OCI-LY7 (cell line): Measurements from ENCODE around the gene TNS3. TPM values are rescaled to one million over a fixed set of nuclear protein-coding genes. Genes with fewer than 3 reads are reported as not detected.

Experiments
- BruUV-seq: library from RNA; stranded (reverse); fragments of 400-500 nt; replicated peaks from 2 replicates; lab custom pipeline; 2021; lab: Mats Ljungman, UMichigan
- CTCF ChIA-PET: fragments of 300-600 bp; sonication (Branson Sonifier 250); formaldehyde crosslinking; loops from one replicate; lab custom pipeline; 2022; ENCODE audit warnings: antibody characterized with exemption; ENCODE audit not compliant: unreplicated experiment; lab: Charles Lee
- POLR2A ChIA-PET: fragments of 300-600 bp; sonication (Branson Sonifier 250); formaldehyde crosslinking; loops from one replicate; lab custom pipeline; 2022; ENCODE audit warnings: antibody characterized with exemption; lab: Charles Lee
- DNase-seq: peaks from one replicate; pipeline ENCODE4 v3.0.0-alpha.2; 2015; ENCODE audit warnings: low spot score
- H2AFZ ChIP-seq: fragments of 200-600 bp; sonication (generic), shearing (Covaris generic); 2 replicates; pipeline ENCODE4 v1.6.1; 2014; ENCODE audit warnings: mild to moderate bottlenecking, antibody characterized with exemption, low read length, moderate library complexity
- H3K27ac ChIP-seq: fragments of 200-600 bp; sonication (generic); 2 replicates; pipeline ENCODE4 v1.5.1; 2014; ENCODE audit warnings: mixed run types, low read depth, mild to moderate bottlenecking, moderate library complexity, low read length, inconsistent platforms; ENCODE audit not compliant: poor library complexity, severe bottlenecking
- H3K36me3 ChIP-seq: fragments of 200-600 bp; sonication (generic); 2 replicates; pipeline ENCODE4 v1.6.1; 2014; ENCODE audit warnings: mild to moderate bottlenecking, antibody characterized with exemption, low read length, moderate library complexity, mixed read lengths; ENCODE audit not compliant: insufficient read depth
- H3K4me1 ChIP-seq: fragments of 200-600 bp; sonication (generic); 2 replicates; pipeline ENCODE4 v1.5.1; 2014; ENCODE audit warnings: mild to moderate bottlenecking, low read length; ENCODE audit not compliant: insufficient read depth, poor library complexity, severe bottlenecking
- H3K4me2 ChIP-seq: fragments of 200-600 bp; sonication (generic); 2 replicates; pipeline ENCODE4 v1.6.1; 2014; ENCODE audit warnings: mild to moderate bottlenecking, low read length
- H3K4me3 ChIP-seq: fragments of 200-600 bp; sonication (generic); 2 replicates; pipeline ENCODE4 v1.5.1; 2014; ENCODE audit warnings: mild to moderate bottlenecking, low read depth, low read length; ENCODE audit not compliant: poor library complexity, severe bottlenecking
- H3K79me2 ChIP-seq: fragments of 200-600 bp; sonication (generic); 2 replicates; pipeline ENCODE4 v1.6.1; 2016; ENCODE audit warnings: low read depth, mild to moderate bottlenecking, low read length, moderate library complexity, mixed read lengths; ENCODE audit not compliant: insufficient read depth
- H3K9me2 ChIP-seq: fragments of 200-600 bp; sonication (generic); 2 replicates; pipeline ENCODE4 v1.6.1; 2016; ENCODE audit warnings: mild to moderate bottlenecking, low read length, mixed read lengths; ENCODE audit not compliant: insufficient read depth
- H3K9me3 ChIP-seq: fragments of 200-600 bp; sonication (generic); 2 replicates; pipeline ENCODE4 v1.6.1; 2014; ENCODE audit warnings: mild to moderate bottlenecking, mixed run types, low read length, mixed read lengths
- H4K20me1 ChIP-seq: fragments of 200-600 bp; sonication (generic); 2 replicates; pipeline ENCODE4 v1.6.1; 2014; ENCODE audit warnings: mild to moderate bottlenecking, antibody characterized with exemption, low read length, moderate library complexity, mixed read lengths; ENCODE audit not compliant: insufficient read depth
- EZH2phosphoT487 ChIP-seq: fragments of 200-600 bp; sonication (generic); IDR thresholded peaks from 2 replicates; pipeline ENCODE4 v1.6.1; 2018; ENCODE audit warnings: low read depth, borderline replicate concordance, mild to moderate bottlenecking, mixed run types, antibody characterized with exemption, low read length, moderate library complexity, mixed read lengths
- intact Hi-C: fragments of 100-400 bp; cut with micrococcal nuclease; formaldehyde crosslinking; loops from one replicate; pipeline ENCODE4 v1.10.0; 2022; ENCODE audit not compliant: unreplicated experiment
- total RNA-seq, 2 experiments: library from RNA; depleted of rRNA in 1 of 2; stranded (reverse); fragments of >200 nt in 1 of 2; shearing (Covaris generic) in 1 of 2; gene quantifications; 2 replicates each; pipeline ENCODE4 v1.2.3, GENCODE V29; 2014 to 2022
- TF ChIP-seq, protein P1 (sequence below): fragments of 200-600 bp; sonication (generic); conservative IDR thresholded peaks from 2 replicates; pipeline ENCODE4 v1.5.1; 2014; ENCODE audit warnings: mild to moderate bottlenecking, antibody characterized with exemption, low read length, moderate library complexity, mixed read lengths

The TNS3 gene
- total RNA-seq, 2 experiments from 2014 or later: 9.5 to 42.1 TPM

DNA sequence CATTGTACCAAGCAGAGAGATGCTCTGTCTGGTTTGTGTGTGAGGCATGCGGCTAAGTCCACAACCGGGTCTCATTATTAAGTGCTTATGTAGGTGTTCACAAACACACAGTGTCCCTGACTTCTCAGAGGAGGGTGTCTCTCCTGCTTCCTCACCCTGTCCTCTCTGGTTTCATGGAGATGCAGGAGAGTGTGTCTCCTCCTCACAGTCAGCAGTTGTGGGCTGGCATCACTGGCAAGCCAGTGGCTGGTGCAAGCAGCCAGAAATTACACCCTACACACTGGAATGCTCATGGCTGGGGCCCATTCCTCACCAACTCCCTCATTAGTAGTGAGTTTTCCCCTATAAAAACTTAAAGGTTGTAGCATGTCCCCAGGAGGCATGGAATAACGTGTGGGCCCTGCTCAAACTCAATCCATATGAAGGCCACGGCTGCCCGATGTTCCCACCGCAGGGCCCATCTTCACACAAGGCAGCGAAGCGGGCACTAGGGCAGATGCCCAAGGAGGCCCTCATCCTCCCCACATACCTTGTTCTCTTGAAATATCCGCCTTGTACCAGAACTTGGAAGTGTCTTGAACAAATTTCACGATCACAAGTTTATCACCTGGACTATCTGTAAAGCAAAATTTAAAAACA lies 280.1 kb downstream of the TNS3 start:
- BruUV-seq: no TSS peak
- CTCF ChIA-PET: no interaction called here
- H2AFZ ChIP-seq: no peak overlapping the region
- POLR2A ChIA-PET: interaction anchor here (0.6 to 0.7 kb wide), 2 partner anchors 42 to 45 kb away, joined by 3 to 4 read pairs; no protein-coding TSS in a partner anchor
- TF ChIP-seq, protein P1, sequence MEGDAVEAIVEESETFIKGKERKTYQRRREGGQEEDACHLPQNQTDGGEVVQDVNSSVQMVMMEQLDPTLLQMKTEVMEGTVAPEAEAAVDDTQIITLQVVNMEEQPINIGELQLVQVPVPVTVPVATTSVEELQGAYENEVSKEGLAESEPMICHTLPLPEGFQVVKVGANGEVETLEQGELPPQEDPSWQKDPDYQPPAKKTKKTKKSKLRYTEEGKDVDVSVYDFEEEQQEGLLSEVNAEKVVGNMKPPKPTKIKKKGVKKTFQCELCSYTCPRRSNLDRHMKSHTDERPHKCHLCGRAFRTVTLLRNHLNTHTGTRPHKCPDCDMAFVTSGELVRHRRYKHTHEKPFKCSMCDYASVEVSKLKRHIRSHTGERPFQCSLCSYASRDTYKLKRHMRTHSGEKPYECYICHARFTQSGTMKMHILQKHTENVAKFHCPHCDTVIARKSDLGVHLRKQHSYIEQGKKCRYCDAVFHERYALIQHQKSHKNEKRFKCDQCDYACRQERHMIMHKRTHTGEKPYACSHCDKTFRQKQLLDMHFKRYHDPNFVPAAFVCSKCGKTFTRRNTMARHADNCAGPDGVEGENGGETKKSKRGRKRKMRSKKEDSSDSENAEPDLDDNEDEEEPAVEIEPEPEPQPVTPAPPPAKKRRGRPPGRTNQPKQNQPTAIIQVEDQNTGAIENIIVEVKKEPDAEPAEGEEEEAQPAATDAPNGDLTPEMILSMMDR: no peak
- TF ChIP-seq EZH2phosphoT487: no peak
- H3K36me3 ChIP-seq: no peaks in the 10 kb centered on the region
- no peaks in the 10 kb centered on the region for H4K20me1 ChIP-seq
- H3K4me3 ChIP-seq: no peak overlapping the region
- H3K4me2 ChIP-seq: no peak overlapping the region
- H3K4me1 ChIP-seq: no peaks in the 10 kb centered on the region
- no peaks in the 10 kb centered on the region for H3K9me2 ChIP-seq
- intact Hi-C loops: no loop called here
- no peak for DNase-seq
- no peak overlapping the region for H3K27ac ChIP-seq
- H3K79me2 ChIP-seq: no peaks in the 10 kb centered on the region
- no peaks in the 10 kb centered on the region for H3K9me3 ChIP-seq

DNA sequence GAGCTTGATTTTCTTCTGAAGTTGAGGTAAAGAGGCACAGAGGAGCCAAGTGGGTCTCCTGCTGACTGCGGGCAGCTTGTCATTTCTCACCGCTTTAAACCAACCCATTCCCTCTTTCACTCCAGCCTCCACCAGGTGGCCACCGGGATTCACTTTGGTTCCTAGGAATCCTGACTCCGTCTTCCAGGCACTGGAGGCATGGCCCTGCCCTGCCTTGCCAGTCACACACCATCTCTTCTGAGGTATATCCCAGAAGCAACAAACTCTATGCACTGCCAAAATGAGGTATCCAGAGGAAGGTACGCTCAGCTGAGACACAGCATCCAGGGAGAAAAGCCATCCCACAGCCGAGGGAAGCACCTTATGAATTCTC lies 280.8 kb downstream of the TNS3 start:
- no peaks in the 10 kb centered on the region for H4K20me1 ChIP-seq
- H3K4me2 ChIP-seq: no peak overlapping the region
- no peak for DNase-seq
- TF ChIP-seq, protein P1: no peak
- no peak for TF ChIP-seq EZH2phosphoT487
- no peak overlapping the region for H2AFZ ChIP-seq
- BruUV-seq: no TSS peak
- ChIA-PET POLR2A (interaction anchor here (0.6 to 0.7 kb wide), 3 partner anchors 41 to 784 kb away, joined by 3 to 4 read pairs (median 3); no protein-coding TSS in a partner anchor), CTCF (no interaction called here)
- intact Hi-C loops: no loop called here
- H3K27ac ChIP-seq: no peak overlapping the region
- H3K36me3 ChIP-seq: no peaks in the 10 kb centered on the region
- no peak overlapping the region for H3K4me3 ChIP-seq
- no peaks in the 10 kb centered on the region for H3K9me2 ChIP-seq
- H3K4me1 ChIP-seq: no peaks in the 10 kb centered on the region
- H3K9me3 ChIP-seq: no peaks in the 10 kb centered on the region
- H3K79me2 ChIP-seq: no peaks in the 10 kb centered on the region

DNA sequence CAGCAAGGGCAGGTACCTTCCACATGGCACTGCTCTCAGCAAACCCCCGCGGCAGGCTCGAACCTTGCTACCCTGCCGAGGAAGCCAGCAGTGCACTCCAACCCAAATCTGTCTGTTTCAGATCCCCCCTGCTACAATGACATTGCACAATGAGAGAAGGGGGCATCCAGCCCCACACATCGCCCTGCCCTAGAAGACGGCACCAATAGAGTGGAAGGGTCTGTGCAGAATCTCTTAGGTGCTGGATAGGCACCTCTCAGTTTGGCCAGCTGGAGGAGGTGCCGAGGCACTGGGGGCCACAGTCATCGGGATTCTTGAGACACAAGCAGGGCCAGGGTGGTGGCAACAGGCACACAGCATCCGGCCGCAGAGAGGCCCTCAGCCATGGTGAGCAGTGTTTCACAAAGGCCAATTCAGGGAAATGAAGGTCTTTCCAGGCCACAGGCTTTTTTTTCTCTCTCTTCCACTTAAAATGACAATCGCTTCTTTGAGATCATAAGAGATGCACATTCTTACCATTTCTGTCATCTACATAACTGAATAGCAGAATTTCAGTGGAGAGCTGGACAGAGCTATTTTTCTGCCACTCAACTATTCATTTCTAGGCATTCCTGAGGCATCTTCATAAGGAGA lies 281.3 kb downstream of the TNS3 start:
- Histone ChIP-seq H3K79me2 (no peaks in the 10 kb centered on the region), H3K9me3 (no peaks in the 10 kb centered on the region), H3K4me3 (no peak overlapping the region), H3K4me2 (no peak overlapping the region), H3K36me3 (no peaks in the 10 kb centered on the region), H3K27ac (no peak overlapping the region), H4K20me1 (no peaks in the 10 kb centered on the region), H3K9me2 (no peaks in the 10 kb centered on the region), H2AFZ (no peak overlapping the region), H3K4me1 (no peaks in the 10 kb centered on the region)
- BruUV-seq: no TSS peak
- DNase-seq: no peak
- intact Hi-C loops: no loop called here
- ChIA-PET POLR2A (interaction anchor here (0.6 to 0.7 kb wide), 3 partner anchors 40 to 784 kb away, joined by 3 to 4 read pairs (median 3); no protein-coding TSS in a partner anchor), CTCF (no interaction called here)
- TF ChIP-seq, protein P1: no peak
- TF ChIP-seq EZH2phosphoT487: no peak
